Kidney (tissue), 14 donors: ENCODE results near the gene NRXN2. TPM values are rescaled to one million over a fixed set of nuclear protein-coding genes. Genes with fewer than 3 reads are reported as not detected.
A peak's percentile ranks its signal among the peaks of the same experiment; 100 is the strongest.

Experiments used
- DNase-seq, 5 donors: peaks; one replicate each; pipeline ENCODE4 v3.0.0-alpha.2; 2013 to 2020
- FAIRE-seq: peaks from 2 replicates; lab custom pipeline; 2012; peaks lifted over from hg19 to GRCh38; lab: Jason Lieb, UNC
- H3K27ac ChIP-seq, 2 donors: one replicate each; pipeline ENCODE4 v1.7.0; 2013; ENCODE audit warnings: low read depth in 2 of 2, low read length in 2 of 2, inconsistent platforms in 1 of 2
- H3K27me3 ChIP-seq: one replicate; pipeline ENCODE4 v1.7.1; 2013; ENCODE audit warnings: low read length, inconsistent platforms; ENCODE audit not compliant: control insufficient read depth, insufficient read depth
- H3K36me3 ChIP-seq, 3 donors: one replicate each; pipeline versions ENCODE4 v1.7.0 to v1.7.1; 2013; ENCODE audit warnings: low read length in 3 of 3, control low read depth in 1 of 3, inconsistent platforms in 1 of 3; ENCODE audit not compliant: insufficient read depth in 3 of 3, control insufficient read depth in 2 of 3
- H3K4me1 ChIP-seq, 3 donors: one replicate each; pipeline versions ENCODE4 v1.7.0 to v1.7.1; 2013; ENCODE audit warnings: low read length in 3 of 3, inconsistent platforms in 1 of 3, low read depth in 1 of 3; ENCODE audit not compliant: control insufficient read depth in 2 of 3, insufficient read depth in 2 of 3
- H3K4me3 ChIP-seq, 3 donors: one replicate each; pipeline versions ENCODE4 v1.7.0 to v1.8.1; 2013; ENCODE audit warnings: low read length in 3 of 3, control low read depth in 1 of 3, inconsistent platforms in 1 of 3
- H3K9ac ChIP-seq, 3 donors: one replicate each; pipeline versions ENCODE4 v1.7.0 to v1.7.1; 2013; ENCODE audit warnings: low read length in 3 of 3, control low read depth in 1 of 3, inconsistent platforms in 1 of 3
- H3K9me3 ChIP-seq, 3 donors: one replicate each; pipeline versions ENCODE4 v1.7.0 to v1.7.1; 2013; ENCODE audit warnings: low read length in 3 of 3, control low read depth in 1 of 3, inconsistent platforms in 1 of 3; ENCODE audit not compliant: control insufficient read depth in 2 of 3, insufficient read depth in 1 of 3
- intact Hi-C: fragments of 100-400 bp; cut with DNase I; formaldehyde crosslinking; loops from one replicate; pipeline ENCODE4 v1.11.1; 2022
- polyA plus RNA-seq: library from polyadenylated mRNA; stranded (reverse); fragments of 350-450 nt; fragmentation: Illumina TruSeq; extraction: RNeasy Lipid Tissue Mini Kit (QIAGEN cat#74804); gene quantifications from one replicate; pipeline ENCODE4 v1.2.3, GENCODE V29; 2014; ENCODE audit warnings: low read depth, low replicate concordance; ENCODE audit not compliant: insufficient read depth
- total RNA-seq: library from RNA; stranded (reverse); fragmentation: NEBNext Ultra II Directional; extraction: Animal tissue kit (Norgen Biotek cat#: 25700); gene quantifications from one replicate; pipeline ENCODE4 v1.2.1, GENCODE V29; 2021
- TF ChIP-seq, protein P1 (sequence below): IDR thresholded peaks from 3 replicates; pipeline ENCODE4 v1.5.1; 2012; ENCODE audit warnings: mild to moderate bottlenecking, moderate library complexity, borderline replicate concordance; ENCODE audit not compliant: insufficient read depth; ENCODE audit errors: extremely low read depth
- donor health status: control.
- donor health status: control.
- donor health status: control.
- donor health status: control.
- donor health status: control.
- donor health status: DM: yes; HTN: yes; CAD: no.
- donor health status: Normal renal cell carcinoma (clear cell type).

Gene NRXN2
- total and polyA plus RNA-seq, 2 donors from 2014 or later, result 13.3 to 22.0 TPM

DNA sequence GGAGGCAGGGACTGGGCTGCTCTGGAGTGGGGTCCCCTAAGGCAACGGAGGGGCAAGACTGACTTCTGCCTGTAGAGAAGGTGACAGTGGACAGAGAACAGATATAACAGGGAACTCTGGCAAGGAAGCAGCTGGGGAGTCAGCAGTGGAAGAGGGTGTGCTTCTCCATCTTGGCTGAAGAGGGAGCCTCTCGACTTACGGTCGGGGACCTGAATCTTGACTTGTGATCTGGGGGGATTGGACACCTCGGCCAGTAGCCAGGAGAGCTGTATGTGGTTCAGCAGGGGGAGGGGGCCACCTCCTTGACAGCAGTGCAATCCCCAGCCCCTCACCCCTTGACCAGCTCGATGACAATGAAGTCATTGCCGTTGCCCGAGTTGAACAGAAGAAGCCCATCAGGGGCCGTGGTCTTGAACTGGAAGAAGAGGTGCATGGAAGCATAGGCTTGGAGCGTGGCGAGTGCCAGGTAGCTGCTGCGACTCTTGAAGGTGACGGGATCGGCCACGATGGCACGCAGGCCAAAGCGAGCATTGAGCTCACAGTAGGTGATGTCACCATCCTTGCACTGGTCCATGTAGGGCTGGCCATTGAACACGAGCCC is 72.0 kb downstream of the NRXN2 start:
- Histone ChIP-seq H3K4me3 (no peak overlapping the region), H3K4me1 (no peaks in the 10 kb centered on the region), H3K27me3 (no peaks in the 10 kb centered on the region), H3K9me3 (no peaks in the 10 kb centered on the region), H3K9ac (no peak overlapping the region), H3K27ac (no peak overlapping the region), H3K36me3 (no peaks in the 10 kb centered on the region)
- intact Hi-C loops, result no loop called here
- DNase-seq (peak in 3 of 5 donors; percentile 39 to 46 (median 44)), FAIRE-seq (no peak)
- TF ChIP-seq, protein P1, sequence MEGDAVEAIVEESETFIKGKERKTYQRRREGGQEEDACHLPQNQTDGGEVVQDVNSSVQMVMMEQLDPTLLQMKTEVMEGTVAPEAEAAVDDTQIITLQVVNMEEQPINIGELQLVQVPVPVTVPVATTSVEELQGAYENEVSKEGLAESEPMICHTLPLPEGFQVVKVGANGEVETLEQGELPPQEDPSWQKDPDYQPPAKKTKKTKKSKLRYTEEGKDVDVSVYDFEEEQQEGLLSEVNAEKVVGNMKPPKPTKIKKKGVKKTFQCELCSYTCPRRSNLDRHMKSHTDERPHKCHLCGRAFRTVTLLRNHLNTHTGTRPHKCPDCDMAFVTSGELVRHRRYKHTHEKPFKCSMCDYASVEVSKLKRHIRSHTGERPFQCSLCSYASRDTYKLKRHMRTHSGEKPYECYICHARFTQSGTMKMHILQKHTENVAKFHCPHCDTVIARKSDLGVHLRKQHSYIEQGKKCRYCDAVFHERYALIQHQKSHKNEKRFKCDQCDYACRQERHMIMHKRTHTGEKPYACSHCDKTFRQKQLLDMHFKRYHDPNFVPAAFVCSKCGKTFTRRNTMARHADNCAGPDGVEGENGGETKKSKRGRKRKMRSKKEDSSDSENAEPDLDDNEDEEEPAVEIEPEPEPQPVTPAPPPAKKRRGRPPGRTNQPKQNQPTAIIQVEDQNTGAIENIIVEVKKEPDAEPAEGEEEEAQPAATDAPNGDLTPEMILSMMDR, result peak; percentile 14

DNA sequence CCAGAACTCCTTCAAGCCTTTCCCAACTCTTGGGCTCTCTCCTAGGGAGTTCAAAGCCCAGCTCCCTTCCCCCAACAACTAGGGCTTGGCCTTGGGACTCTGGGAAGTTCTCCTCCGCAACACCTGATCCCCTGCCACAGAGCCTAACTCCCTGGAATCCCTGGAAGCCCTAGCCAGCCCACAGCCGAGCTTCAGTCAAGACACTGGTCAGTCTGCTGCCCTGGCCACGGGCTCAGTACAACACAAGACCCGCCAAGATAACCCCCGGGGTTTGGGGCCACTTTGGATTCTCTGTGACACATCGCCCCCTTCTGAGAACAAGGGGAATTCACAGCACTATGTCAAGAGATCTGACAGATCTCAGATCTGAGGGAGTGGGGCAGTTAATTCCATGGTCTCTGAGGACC is 73.7 kb downstream of the NRXN2 start:
- Histone ChIP-seq H3K36me3 (no peaks in the 10 kb centered on the region), H3K27me3 (no peaks in the 10 kb centered on the region), H3K9ac (no peak overlapping the region), H3K4me3 (no peak overlapping the region), H3K4me1 (no peaks in the 10 kb centered on the region), H3K27ac (no peak overlapping the region), H3K9me3 (no peaks in the 10 kb centered on the region)
- intact Hi-C loops, result no loop called here
- DNase-seq, result peak in 4 of 5 donors; percentile 74 to 86 (median 81)
- TF ChIP-seq, protein P1, result peak; percentile 47
- FAIRE-seq, result no peak

DNA sequence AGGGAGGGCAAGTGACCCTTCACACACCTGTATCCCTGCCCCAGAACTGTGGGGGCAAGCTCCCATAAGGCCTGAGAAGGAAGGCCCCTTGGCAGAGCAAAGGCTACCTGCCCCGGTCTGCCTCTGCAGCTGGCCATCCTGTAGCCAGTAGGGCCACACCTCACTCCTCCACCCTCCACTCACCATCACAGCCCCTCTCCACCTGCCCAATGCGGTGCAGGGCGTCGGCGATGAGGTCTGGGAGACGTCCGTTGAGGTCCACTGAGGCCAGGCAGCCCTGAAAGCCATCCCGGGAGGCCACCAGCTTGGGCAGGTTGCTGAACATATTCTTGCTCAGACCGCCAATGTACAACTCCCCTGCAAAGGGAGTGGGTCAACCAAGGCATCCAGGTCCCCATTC is 74.4 kb downstream of the NRXN2 start:
- no peak overlapping the region for H3K27ac ChIP-seq
- DNase-seq (peak in 2 of 5 donors; percentile 44 to 52), FAIRE-seq (no peak)
- H3K9ac ChIP-seq, result no peak overlapping the region
- no peaks in the 10 kb centered on the region for H3K9me3 ChIP-seq
- H3K4me1 ChIP-seq, result peaks cover 0 to 3% (median 2%) of the 10 kb centered on the region in 3 donors
- intact Hi-C loops, result no loop called here
- H3K27me3 ChIP-seq, result peaks cover 2% of the 10 kb centered on the region
- no peak overlapping the region for H3K4me3 ChIP-seq
- TF ChIP-seq, protein P1, result no peak
- H3K36me3 ChIP-seq, result no peaks in the 10 kb centered on the region
